Activated CD8-positive, alpha-beta memory T cell treated with anti-CD3 and anti-CD28 coated beads, Interleukin-2, amount 10 ng/mL, durations not matched to agents 7 days and 5 days (primary cell): Measurements from ENCODE around the gene HOXD3. TPM values are rescaled to one million over a fixed set of nuclear protein-coding genes. Genes with fewer than 3 reads are reported as not detected.
A peak's percentile ranks its signal among the peaks of the same experiment; 100 is the strongest.

Source experiments
- ATAC-seq: fragments of 150-1000 bp; cut with Tn5 transposase; one replicate; pipeline ENCODE4 v1.10.0; 2021; ENCODE audit warnings: moderate library complexity
- CTCF ChIA-PET: fragments of 350-600 bp; sonication (Branson Sonifier 250); formaldehyde crosslinking; loops from one replicate; lab custom pipeline; 2021; ENCODE audit warnings: antibody characterized with exemption; lab: Charles Lee
- DNase-seq: peaks from one replicate; pipeline ENCODE4 v3.0.0-alpha.2; 2020
- H3K27ac Mint-ChIP-seq: one replicate; pipeline ENCODE4 v1.8.0; 2021; ENCODE audit warnings: mild to moderate bottlenecking, mixed read lengths
- H3K27me3 Mint-ChIP-seq: one replicate; pipeline ENCODE4 v1.8.0; 2021; ENCODE audit warnings: mixed read lengths
- H3K36me3 Mint-ChIP-seq: one replicate; pipeline ENCODE4 v1.8.0; 2021; ENCODE audit warnings: mild to moderate bottlenecking, mixed read lengths
- H3K4me1 Mint-ChIP-seq: one replicate; pipeline ENCODE4 v1.8.0; 2021; ENCODE audit warnings: mixed read lengths
- H3K4me3 Mint-ChIP-seq: one replicate; pipeline ENCODE4 v1.8.0; 2021; ENCODE audit warnings: mild to moderate bottlenecking, moderate library complexity, mixed read lengths
- H3K9me3 Mint-ChIP-seq: one replicate; pipeline ENCODE4 v1.8.0; 2022; ENCODE audit warnings: low read depth, mixed read lengths
- total RNA-seq, 2 experiments: library from RNA; stranded (reverse); gene quantifications; one replicate each; pipeline ENCODE4 v1.2.3, GENCODE V29; 2021

HOXD3 gene
- total RNA-seq, 2 experiments from 2014 or later = not detected

DNA sequence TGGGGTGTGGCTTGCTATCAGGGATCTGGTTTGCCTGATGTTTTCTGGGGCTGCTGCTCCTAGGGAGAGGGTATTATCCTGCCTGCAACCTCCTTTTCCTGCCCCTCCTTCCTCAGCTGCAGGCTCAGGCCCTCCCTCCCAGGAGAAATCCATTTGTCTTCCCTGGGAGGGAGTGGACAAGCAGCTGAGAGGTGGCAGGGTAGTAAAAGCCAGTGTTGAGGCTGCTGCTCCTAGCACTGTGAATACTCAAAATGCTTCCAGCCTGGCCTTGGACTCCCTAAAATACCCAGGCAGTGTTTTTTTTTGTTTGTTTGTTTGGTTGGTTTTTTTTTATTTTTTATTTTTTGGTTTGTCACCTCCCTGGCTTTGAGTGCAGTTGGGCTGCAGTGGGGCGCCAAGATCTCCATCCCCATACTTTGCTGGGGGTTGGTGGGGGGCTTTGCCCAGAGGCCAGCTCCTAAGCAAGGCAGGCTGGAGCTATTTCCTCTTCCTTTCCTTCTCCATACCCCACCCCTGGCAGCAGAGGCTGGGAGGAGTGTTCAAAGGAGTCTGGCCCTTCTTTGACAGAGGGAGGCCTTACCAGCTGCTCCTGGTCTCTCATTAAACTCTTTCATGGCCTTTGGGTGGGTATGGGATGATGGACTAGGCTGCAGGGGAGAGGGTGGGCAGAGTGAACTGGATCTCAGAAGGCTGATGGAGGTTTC lies 13.6 kb downstream of the HOXD3 start:
- CTCF ChIA-PET = no interaction called here
- H3K9me3 Mint-ChIP-seq = no peaks in the 10 kb centered on the region
- H3K4me3 Mint-ChIP-seq = no peak overlapping the region
- H3K27ac Mint-ChIP-seq = no peak overlapping the region
- peaks cover 2% of the 10 kb centered on the region for H3K4me1 Mint-ChIP-seq
- no peak for ATAC-seq
- H3K27me3 Mint-ChIP-seq = peaks cover 85% of the 10 kb centered on the region
- no peak for DNase-seq
- H3K36me3 Mint-ChIP-seq = no peaks in the 10 kb centered on the region

DNA sequence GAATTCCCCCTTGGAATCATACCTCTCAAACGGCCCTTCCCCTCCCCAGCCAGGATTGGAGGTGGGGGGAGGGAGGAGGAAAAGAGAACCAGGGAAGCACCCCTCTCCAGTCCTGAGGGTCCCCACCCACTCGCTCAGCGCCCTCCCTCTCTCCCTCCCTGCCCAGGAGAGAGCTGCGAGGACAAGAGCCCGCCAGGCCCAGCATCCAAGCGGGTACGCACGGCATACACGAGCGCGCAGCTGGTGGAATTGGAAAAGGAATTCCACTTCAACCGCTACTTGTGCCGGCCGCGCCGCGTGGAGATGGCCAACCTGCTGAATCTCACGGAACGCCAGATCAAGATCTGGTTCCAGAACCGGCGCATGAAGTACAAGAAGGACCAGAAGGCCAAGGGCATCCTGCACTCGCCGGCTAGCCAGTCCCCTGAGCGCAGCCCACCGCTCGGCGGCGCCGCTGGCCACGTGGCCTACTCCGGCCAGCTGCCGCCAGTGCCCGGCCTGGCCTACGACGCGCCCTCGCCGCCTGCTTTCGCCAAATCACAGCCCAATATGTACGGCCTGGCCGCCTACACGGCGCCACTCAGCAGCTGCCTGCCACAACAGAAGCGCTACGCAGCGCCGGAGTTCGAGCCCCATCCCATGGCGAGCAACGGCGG lies 14.4 kb downstream of the HOXD3 start:
- peaks cover 2% of the 10 kb centered on the region for H3K4me1 Mint-ChIP-seq
- H3K27ac Mint-ChIP-seq = no peak overlapping the region
- ATAC-seq (no peak), DNase-seq (no peak)
- CTCF ChIA-PET = interaction anchor here (1.0 kb wide), 1 partner anchor 9 kb away, joined by 3 read pairs; no protein-coding TSS in a partner anchor
- no peak overlapping the region for H3K4me3 Mint-ChIP-seq
- H3K9me3 Mint-ChIP-seq = no peaks in the 10 kb centered on the region
- H3K27me3 Mint-ChIP-seq = peaks cover 85% of the 10 kb centered on the region
- no peaks in the 10 kb centered on the region for H3K36me3 Mint-ChIP-seq

DNA sequence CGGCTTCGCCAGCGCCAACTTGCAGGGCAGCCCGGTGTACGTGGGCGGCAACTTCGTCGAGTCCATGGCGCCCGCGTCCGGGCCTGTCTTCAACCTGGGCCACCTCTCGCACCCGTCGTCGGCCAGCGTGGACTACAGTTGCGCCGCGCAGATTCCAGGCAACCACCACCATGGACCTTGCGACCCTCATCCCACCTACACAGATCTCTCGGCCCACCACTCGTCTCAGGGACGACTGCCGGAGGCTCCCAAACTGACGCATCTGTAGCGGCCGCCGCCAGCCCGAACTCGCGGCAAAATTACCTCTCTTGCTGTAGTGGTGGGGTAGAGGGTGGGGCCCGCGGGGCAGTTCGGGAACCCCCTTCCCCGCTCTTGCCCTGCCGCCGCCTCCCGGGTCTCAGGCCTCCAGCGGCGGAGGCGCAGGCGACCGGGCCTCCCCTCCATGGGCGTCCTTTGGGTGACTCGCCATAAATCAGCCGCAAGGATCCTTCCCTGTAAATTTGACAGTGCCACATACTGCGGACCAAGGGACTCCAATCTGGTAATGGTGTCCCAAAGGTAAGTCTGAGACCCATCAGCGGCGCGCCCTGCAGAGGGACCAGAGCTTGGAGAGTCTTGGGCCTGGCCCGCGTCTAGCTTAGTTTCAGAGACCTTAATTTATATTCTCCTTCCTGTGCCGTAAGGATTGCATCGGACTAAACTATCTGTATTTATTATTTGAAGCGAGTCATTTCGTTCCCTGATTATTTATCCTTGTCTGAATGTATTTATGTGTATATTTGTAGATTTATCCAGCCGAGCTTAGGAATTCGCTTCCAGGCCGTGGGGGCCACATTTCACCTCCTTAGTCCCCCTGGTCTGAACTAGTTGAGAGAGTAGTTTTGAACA lies 15.1 kb downstream of the HOXD3 start:
- H3K27me3 Mint-ChIP-seq = peaks cover 85% of the 10 kb centered on the region
- H3K36me3 Mint-ChIP-seq = no peaks in the 10 kb centered on the region
- H3K4me3 Mint-ChIP-seq = no peak overlapping the region
- CTCF ChIA-PET = interaction anchor here (1.0 kb wide), 1 partner anchor 10 kb away, joined by 3 read pairs; no protein-coding TSS in a partner anchor
- ATAC-seq (no peak), DNase-seq (no peak)
- H3K9me3 Mint-ChIP-seq = no peaks in the 10 kb centered on the region
- no peak overlapping the region for H3K27ac Mint-ChIP-seq
- peaks cover 3% of the 10 kb centered on the region for H3K4me1 Mint-ChIP-seq

DNA sequence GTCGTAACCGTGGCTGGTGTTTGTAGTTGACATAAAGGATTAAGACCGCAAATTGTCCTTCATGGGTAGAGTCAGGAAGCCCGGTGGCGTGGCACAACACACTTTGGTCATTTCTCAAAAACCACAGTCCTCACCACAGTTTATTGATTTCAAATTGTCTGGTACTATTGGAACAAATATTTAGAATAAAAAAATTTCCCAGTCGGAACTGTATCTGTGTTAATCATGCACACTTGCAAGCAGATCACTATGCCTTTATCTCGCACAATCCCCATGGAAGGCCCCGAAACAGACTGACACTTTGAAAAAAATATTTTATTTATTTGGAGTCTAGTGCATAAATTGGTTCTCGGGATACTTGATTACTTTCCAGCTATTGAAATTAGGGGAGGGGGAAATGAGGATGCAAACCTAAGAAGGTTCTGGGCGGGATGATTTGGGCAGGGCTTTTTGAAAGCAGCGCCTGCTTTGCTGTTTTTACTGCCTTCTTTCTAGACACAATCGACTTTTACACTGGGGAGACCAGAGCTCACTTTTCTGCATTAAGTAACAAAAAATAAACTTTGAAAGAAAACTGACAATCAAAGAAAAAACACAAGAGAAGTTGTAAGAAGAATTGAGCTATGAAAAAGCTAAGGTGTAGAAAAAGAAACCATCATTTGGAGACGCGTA lies 15.9 kb downstream of the HOXD3 start:
- Mint-ChIP-seq H3K4me3 (no peak overlapping the region), H3K9me3 (no peaks in the 10 kb centered on the region), H3K36me3 (no peaks in the 10 kb centered on the region), H3K27ac (no peak overlapping the region), H3K4me1 (peaks cover 5% of the 10 kb centered on the region), H3K27me3 (peaks cover 84% of the 10 kb centered on the region)
- DNase-seq (no peak), ATAC-seq (no peak)
- CTCF ChIA-PET = interaction anchor here (0.7 kb wide), 1 partner anchor 300 kb away, joined by 3 read pairs; no protein-coding TSS in a partner anchor

DNA sequence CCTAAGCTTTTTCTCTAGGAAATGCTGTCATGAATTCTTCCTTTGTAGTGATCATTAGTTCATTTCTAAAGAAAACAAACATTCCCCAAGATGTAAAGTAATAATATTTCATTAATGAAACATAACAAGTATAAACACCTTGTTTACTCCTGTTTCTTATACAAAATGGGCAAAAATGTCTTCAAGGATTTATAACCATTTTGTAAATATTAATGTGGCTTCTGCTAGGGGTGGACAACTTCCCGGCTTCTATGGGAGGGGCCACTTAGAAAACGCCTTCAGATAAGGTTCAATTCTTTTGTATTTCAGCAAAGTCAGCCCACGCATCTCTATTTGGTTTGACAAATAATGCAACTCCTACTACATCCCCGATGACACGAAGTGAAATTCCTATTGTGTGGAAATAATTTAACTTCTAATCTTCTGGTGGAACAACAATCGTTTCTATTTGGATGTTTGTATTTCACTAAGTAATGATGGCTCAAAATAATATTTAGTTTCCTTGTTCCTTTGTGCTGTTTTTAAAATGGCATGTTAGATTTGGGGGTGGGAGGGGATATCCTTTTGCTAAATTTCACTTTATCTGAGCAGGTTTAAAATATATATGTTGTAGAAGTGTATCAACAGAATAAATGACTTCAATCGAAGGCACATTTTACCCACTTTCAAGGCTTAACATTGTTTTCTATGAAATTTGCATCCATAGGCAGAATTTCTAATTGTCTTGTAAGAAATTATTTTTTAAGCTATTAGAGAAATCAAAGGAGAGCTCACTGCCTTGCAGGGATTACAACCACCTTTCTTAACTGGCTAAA lies 16.7 kb downstream of the HOXD3 start:
- ATAC-seq = no peak
- Mint-ChIP-seq H3K27ac (no peak overlapping the region), H3K36me3 (no peaks in the 10 kb centered on the region), H3K9me3 (no peaks in the 10 kb centered on the region), H3K4me1 (peaks cover 7% of the 10 kb centered on the region), H3K4me3 (no peak overlapping the region), H3K27me3 (peaks cover 90% of the 10 kb centered on the region)
- CTCF ChIA-PET = interaction anchor here (0.6 to 0.7 kb wide), 2 partner anchors 278 to 299 kb away, joined by 3 to 4 read pairs; no protein-coding TSS in a partner anchor
- DNase-seq = no peak

DNA sequence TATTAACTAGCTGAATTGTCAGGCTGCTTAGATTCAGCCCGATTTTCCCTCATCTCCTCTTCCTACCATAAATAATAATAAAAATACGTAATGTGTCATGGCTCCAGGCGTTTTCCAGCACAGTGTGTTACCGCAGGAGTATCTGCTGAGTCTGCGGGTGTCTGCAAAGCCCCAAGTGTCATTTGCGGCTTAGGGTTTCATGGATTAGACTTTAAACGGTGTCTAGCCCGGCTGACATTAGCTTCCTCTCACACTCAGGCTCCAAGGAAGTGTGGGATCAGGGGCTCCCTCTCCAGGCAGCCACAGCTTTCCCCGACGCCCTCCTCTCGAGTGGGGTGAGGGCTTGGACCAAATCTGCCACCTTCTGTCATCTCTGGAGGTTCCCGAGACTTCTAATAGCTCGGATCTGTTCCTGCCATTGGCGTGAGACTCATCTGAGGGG lies 17.3 kb downstream of the HOXD3 start:
- Mint-ChIP-seq H3K4me3 (no peak overlapping the region), H3K36me3 (no peaks in the 10 kb centered on the region), H3K27ac (no peak overlapping the region), H3K4me1 (peaks cover 7% of the 10 kb centered on the region), H3K27me3 (peaks cover 95% of the 10 kb centered on the region), H3K9me3 (no peaks in the 10 kb centered on the region)
- ATAC-seq (no peak), DNase-seq (no peak)
- CTCF ChIA-PET = interaction anchor here (0.6 kb wide), 1 partner anchor 277 kb away, joined by 4 read pairs; no protein-coding TSS in a partner anchor

DNA sequence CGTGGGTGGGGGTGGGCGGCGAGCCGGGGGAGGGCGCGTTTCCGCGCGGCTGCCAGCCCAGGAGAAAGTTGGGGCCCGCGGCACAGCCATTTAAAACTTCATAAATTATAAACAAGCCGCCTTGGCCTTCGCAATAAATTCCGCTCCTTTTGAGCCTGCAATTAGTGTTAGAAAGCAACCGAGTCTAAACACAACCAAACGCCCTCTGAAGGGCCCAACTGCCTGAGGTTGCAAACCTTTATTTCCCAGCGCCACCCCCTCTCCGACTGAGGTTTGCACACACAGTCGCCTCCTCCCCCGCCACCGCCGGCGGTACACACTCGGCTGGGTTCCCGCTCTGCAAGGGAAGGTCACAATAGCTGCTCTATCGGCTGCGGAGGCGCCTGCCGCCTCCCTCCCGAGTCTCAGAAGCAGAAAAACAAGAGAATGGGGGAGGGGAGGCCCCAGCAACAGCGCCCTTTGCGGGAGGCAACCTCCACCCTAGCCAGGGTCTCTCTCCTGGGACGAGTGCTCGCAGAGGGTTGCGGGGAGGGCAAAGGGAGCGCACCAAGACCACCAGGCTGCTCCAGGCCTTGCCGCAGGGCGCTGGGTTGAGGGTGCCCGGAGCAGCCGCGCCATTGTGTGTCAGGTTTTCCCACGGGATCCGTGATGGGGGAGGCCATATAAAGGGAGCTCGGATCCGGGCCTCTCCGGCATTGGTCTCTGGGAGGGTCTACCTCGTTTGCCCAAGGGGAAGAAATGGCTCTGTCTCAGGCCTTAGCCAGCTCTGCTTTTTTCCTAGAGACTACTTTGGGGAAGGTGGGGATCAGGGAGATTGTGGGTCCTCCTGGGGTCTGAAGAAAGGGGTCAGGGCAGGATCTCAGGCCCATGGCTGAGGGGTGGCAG lies 18.0 kb downstream of the HOXD3 start:
- Mint-ChIP-seq H3K27me3 (peaks cover 95% of the 10 kb centered on the region), H3K36me3 (no peaks in the 10 kb centered on the region), H3K4me3 (no peak overlapping the region), H3K4me1 (peaks cover 7% of the 10 kb centered on the region), H3K9me3 (no peaks in the 10 kb centered on the region), H3K27ac (no peak overlapping the region)
- DNase-seq (no peak), ATAC-seq (no peak)
- CTCF ChIA-PET = interaction anchor here (0.6 kb wide), 1 partner anchor 277 kb away, joined by 4 read pairs; no protein-coding TSS in a partner anchor

DNA sequence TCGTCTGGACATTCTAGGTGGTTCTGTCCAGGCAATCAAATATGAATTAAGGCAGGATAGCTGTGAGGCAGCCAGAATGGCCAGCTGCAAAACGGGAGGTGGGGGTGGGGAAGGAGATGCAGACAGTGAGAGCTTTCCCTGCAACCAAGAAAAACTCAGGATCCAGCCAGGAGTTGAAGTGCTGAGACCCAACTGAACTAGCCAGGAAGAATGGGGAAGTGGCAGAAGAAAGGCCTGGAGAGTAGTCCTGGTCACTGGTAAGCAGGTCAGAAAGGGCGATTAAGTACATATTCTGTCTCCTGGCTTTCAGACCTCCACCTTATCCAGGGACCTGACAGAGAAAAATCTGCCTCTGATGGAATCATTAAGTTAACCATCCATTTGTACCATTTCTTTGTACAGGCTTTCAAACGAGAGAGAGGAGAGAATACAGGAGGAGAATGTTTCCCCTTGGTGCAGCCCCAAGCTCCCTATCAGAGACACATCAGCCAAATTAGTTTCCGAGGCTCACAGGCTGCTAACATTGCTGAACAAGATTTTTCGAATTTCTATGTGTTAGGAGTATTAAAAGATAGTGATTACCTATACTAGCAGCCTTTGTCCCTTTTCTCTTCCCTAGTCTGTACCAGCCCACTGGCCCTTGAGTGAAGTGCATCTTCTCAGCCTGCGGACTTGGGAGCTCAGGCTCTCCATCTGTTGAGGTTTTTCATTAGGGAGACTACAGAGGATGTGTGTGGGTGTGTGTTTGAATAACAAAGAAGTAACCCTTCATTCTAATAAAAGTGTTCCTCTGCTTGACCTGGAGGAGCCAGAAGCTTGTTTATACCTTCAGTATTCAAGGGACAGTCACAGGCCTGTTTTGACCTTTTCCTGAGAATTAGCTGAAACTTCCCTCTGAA lies 18.9 kb downstream of the HOXD3 start:
- ATAC-seq (no peak), DNase-seq (no peak)
- Mint-ChIP-seq H3K36me3 (no peaks in the 10 kb centered on the region), H3K4me3 (no peak overlapping the region), H3K27me3 (peaks cover 96% of the 10 kb centered on the region), H3K27ac (no peak overlapping the region), H3K9me3 (no peaks in the 10 kb centered on the region), H3K4me1 (peaks cover 7% of the 10 kb centered on the region)
- CTCF ChIA-PET = no interaction called here

DNA sequence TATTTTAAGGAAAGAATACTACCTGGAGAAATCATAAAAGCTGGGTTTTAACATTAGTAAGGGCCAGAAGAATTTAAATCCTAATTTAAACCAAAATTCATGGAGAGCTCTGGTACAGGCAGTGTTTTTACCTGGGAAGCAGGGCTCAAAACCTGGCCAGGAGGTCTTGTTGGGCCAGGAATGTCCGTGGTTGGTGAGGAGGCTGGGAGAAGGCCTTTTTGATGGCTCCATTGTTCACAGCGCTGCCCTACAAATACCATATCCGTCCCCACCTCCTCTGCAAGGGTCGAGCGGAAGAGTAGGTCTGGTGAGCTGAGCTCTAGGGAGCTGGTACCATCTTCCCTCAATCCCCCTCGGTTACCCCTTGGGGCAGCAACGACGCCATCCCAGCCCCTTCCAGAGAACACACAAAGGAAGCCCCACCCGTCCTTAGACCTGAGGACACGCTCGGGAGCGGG lies 20.5 kb downstream of the HOXD3 start:
- Mint-ChIP-seq H3K4me3 (no peak overlapping the region), H3K4me1 (peaks cover 7% of the 10 kb centered on the region), H3K27me3 (peaks cover 92% of the 10 kb centered on the region), H3K36me3 (no peaks in the 10 kb centered on the region), H3K9me3 (no peaks in the 10 kb centered on the region), H3K27ac (no peak overlapping the region)
- CTCF ChIA-PET = no interaction called here
- DNase-seq (no peak), ATAC-seq (no peak)

DNA sequence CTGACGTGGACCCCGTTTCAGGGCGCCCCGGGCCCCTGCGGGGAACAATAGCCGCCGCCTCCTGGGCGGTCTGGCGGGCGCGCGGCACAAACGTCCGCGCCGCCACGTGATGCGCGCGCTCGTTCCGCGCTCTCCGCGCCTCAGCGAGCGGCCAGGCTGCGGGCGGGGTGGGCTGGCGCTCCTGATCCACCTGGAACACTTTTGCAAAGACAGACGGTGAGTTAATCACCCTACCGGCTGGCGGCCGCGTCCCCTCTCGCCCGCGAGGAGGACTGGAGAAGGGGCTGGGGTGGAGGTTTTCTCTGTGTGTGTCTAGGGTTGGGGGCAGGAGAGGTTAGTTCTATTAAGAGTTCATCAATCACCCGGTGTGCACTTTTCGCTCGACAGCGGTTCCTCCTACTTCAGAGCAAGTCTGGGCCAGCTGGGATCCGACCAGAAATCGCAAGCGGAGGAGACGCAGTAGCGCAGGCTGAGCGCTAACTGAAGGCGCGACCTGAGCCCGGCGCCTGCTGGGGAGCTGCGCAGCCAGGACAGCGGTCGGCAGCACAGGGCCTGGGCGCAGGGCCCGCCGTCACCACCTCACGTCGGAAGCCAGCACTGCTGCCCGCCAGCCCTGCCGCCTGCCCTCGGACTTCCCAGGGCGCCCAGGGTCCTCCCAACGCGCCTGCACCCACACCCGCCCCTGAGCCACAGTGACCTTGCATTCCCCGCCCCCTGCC lies 21.1 kb downstream of the HOXD3 start:
- no peak for DNase-seq
- peaks cover 7% of the 10 kb centered on the region for H3K4me1 Mint-ChIP-seq
- peak overlapping the region; percentile 31 for H3K4me3 Mint-ChIP-seq
- CTCF ChIA-PET = interaction anchor here (1.5 kb wide), 1 partner anchor 52 kb away, joined by 3 read pairs; no protein-coding TSS in a partner anchor
- H3K9me3 Mint-ChIP-seq = no peaks in the 10 kb centered on the region
- H3K27me3 Mint-ChIP-seq = peaks cover 92% of the 10 kb centered on the region
- H3K36me3 Mint-ChIP-seq = no peaks in the 10 kb centered on the region
- H3K27ac Mint-ChIP-seq = no peak overlapping the region
- peak; percentile 49 for ATAC-seq
